ENCODE results near the gene PLEKHA1.

The PLEKHA1 gene

GRCh38 chr10:122346326-122346950 is 28.1 kb upstream of the PLEKHA1 start:
- DNase-seq (ENCODE audit: low read depth in 2 of 2), result no peak

GRCh38 chr10:122347170-122347841 is 27.2 kb upstream of the PLEKHA1 start:
- DNase-seq (ENCODE audit: low read depth in 2 of 2), result no peak

- no peak for DNase-seq (ENCODE audit: low read depth in 2 of 2)
Observed at GRCh38 chr10:122348512-122348911, 26.0 kb upstream of the PLEKHA1 start.

- DNase-seq (ENCODE audit: low read depth in 2 of 2), result no peak
Observed at GRCh38 chr10:122348935-122349361, 25.6 kb upstream of the PLEKHA1 start.

GRCh38 chr10:122349758-122350369 is 24.6 kb upstream of the PLEKHA1 start:
- DNase-seq (ENCODE audit: low read depth in 2 of 2), result no peak

- no peak for DNase-seq (ENCODE audit: low read depth in 2 of 2)
Observed at GRCh38 chr10:122350893-122351292, 23.6 kb upstream of the PLEKHA1 start.

DNA sequence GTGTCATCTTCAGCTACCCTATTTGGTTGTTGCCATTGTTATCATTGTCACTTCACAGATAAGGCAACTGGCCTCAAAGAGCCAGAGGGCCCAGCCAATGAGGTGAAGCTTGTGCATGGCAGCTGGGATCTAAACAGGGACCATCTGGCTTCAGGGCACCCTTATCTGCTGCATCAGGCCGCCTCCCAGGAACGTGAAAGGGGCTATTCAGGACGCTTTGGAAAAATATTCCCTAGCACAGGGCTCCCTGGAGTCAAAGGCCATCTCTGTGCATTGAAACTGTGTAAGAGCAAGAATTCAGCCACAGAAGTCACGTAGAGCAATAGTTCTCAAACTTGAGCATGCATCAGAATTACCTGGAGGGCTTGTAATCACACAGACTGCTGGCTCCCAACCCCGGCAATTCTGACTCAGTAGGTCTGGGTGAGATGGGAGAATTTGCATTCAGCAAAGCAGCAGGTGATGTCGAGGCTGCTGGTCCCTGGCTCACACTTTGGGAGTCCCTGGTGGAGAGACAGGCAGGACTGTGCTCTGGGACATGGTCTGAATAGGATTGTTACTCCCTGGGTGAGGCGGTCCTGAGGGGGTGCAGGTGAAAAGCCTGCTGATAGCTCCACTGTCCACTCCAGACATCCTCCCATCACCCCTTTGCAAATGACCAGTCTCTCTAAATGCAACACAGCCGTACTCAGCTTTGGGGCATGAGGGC is 21.5 kb upstream of the PLEKHA1 start:
- DNase-seq (ENCODE audit: low read depth in 2 of 2), result no peak

- DNase-seq (ENCODE audit: low read depth in 2 of 2), result no peak
Observed at GRCh38 chr10:122354383-122354782, 20.1 kb upstream of the PLEKHA1 start.

GRCh38 chr10:122357685-122358084 is 16.8 kb upstream of the PLEKHA1 start:
- DNase-seq (ENCODE audit: low read depth in 2 of 2), result no peak

GRCh38 chr10:122359621-122360020 is 14.9 kb upstream of the PLEKHA1 start:
- DNase-seq (ENCODE audit: low read depth in 2 of 2), result no peak

DNA sequence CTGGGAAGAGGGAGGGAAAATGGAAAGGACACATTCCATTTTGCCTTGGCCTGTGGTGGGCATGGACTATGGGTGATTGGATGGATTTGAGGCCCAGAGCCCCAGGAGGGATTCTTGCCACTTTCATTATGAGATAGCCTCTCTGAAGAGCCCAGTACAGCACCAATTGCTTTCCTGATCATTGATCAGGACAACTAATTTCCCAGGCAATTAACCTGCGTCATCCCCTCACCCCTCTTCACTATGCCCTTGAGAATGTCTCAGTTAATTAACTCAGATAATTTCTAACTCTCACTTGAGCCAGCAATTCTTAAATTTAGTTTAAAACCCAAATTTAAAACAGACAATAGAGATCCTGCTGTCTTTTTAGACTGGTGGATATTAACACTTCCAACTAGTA is 13.5 kb upstream of the PLEKHA1 start:
- DNase-seq (ENCODE audit: low read depth in 2 of 2), result no peak

GRCh38 chr10:122362031-122362592 is 12.4 kb upstream of the PLEKHA1 start:
- DNase-seq (ENCODE audit: low read depth in 2 of 2), result no peak

GRCh38 chr10:122362621-122363020 is 11.9 kb upstream of the PLEKHA1 start:
- no peak for DNase-seq (ENCODE audit: low read depth in 2 of 2)

DNA sequence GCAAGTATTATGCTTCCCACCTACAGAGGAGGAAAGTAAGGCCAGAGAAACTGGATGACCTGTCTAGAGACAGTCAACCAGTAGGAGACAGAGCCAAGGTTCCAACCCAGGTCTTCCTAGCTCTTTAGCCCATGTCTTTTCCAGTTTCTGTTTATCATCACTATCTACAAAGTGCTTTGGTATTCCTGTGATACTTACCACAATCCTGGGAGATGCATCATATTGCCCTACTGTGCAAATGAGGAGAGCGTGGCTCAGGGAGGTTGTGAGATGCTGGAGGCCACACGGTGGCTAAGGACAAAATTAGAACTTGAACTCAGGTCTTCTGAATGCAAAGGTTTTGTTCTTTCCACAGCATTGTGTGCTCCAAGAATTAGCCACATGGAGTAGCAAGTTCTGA is 11.2 kb upstream of the PLEKHA1 start:
- DNase-seq (ENCODE audit: low read depth in 2 of 2), result no peak

DNA sequence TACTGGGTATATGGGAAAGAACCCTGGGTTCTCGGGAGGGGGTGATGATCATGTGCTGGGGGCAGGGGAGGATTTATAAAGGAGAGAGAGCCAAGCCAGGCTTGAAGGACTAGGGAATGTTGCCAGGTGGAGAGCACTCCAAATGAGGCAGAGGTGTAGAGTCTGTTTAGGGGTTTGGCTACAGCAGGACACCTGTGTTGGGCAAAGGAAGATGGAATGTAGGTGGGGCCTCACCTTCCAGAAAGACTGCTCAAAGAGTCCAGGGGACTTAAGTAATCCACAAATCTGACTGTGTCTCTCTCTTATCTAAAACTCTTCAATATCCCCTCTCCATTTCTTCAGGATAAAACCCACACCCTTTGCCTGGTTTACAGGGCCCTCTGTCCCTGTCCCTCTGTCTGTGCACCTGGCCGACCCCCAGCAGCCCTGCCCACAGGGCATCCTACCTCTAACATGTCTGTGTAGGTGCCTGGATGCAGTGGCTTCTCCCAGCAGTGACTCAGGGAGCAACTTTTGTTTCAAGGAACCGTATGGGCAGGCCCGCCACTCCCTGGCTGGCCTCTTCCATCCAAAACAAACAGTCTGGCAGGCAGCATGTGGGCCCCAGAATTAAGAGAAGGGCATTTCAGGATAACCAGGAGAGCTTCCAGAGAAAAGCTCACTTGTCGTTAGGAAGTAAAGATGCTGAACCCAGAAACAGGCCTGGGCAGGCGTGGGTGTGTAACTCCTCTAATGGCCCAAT is 10.6 kb upstream of the PLEKHA1 start:
- no peak for DNase-seq (ENCODE audit: low read depth in 2 of 2)

GRCh38 chr10:122368502-122369254 is 5.8 kb upstream of the PLEKHA1 start:
- DNase-seq (ENCODE audit: low read depth in 2 of 2), result no peak

- no peak for DNase-seq (ENCODE audit: low read depth in 2 of 2)
Observed at GRCh38 chr10:122373108-122373507, 1.4 kb upstream of the PLEKHA1 start.

DNA sequence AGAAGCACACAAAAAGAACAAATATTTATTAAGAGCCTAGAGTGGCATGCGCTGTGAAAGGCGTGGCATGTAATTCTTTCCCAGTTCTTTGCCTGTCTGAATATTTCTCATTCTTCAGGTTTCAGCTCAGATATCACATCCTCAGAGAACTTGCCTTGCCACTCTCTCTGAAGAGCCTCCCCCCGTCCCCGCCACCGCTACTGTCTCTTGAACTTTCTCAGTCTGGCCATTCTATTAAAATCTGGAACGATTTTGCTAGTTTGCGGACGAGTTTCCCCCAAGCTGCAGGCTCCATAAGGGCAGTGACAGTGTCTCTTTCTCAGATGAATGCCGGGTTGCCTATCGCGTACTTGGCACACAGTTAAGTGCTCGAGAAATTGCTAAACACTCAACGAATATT is 787 bp upstream of the PLEKHA1 start:
- DNase-seq (ENCODE audit: low read depth in 2 of 2), result no peak

DNA sequence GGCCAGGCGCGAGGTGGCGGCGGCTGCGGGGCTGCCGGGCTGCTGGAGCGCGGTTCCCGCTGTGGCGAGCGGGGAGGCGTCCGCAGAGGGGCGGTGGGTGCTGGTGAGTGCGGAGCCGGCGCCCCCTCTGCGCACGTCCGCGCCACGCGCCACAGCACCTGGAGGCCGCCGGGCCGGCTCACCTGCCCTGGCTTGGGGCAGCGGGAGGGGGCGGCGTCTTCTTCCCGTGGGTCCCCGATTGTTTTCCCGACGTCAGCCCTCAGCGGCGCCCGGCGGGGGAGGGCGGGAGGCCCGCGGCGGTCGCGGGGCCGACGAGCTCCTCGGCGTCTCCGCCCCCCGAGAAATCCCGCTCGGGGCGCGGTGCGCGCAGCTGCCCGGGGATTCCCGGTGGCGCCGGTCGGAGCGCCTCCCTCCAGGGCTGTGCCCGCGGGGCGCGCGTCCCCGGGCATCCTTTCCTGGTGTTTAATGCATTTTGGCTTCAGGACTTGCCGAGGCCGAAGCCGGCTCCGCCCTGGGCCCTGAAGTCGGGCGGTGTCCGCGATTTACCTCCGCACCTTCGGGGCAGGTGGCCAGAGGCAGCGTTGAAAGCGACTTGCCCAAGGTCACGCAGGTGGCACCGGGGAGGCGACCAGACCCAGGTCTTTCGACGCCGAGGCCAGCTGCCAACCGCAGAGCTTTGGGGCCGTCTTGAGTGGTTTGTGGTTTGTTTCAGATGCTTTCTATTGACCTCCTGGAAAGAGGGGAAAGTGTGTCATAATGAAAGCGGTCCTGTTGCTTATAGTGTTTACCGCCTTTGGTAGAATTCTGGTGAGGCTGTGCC is 561 bp downstream of the PLEKHA1 start:
- DNase-seq (ENCODE audit: low read depth in 2 of 2), result peak; percentile 46 to 50

DNA sequence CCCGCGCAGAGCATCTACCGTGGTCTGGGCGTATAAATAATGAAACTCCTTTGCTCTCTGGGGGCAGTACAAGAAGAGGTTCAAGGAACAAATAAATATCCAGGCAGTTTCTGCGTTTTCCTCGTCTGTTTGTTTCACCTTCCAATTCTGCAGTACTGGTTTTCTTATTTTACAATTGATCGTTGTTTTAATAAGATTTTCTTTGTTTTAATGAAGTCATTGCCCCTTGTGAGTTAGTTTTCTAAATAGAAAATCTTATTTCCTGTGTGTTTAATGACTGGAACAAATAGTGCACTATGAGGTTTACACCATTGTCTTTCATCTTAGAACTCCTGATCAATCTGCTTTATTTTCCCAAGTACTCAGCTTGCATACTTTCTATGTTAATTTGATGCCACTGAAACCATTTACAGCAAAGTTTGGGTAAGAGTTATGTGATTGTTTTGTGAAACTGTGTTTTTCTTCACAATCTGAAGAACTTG is 1.2 kb downstream of the PLEKHA1 start:
- no peak for DNase-seq (ENCODE audit: low read depth in 2 of 2)
